SK-N-SH treated with all-trans-retinoic acid at 6 μM for 48 hours (cell line): Measurements from ENCODE around the gene CLK2.

Experiments
- ATAC-seq: fragments of 200-7000 bp; cut with Tn5 transposase; 3 replicates; pipeline ENCODE4 v1.9.1; 2020; ENCODE audit warnings: mild to moderate bottlenecking, moderate library complexity
- ARNTL ChIP-seq: fragments of 450-650 bp; formaldehyde crosslinking; IDR thresholded peaks from 2 replicates; pipeline ENCODE4 v1.5.0; 2020; ENCODE audit warnings: low read depth, mild to moderate bottlenecking, moderate library complexity, borderline replicate concordance
- BACH2 ChIP-seq: fragments of 250-450 bp; sonication (Bioruptor Pico); IDR thresholded peaks from 2 replicates; pipeline ENCODE4 v1.9.0; 2021; ENCODE audit warnings: mild to moderate bottlenecking, borderline replicate concordance
- CSDC2 ChIP-seq: fragments of 250-450 bp; sonication (Bioruptor Pico); IDR thresholded peaks from 2 replicates; pipeline ENCODE4 v1.5.0; 2020; ENCODE audit warnings: mild to moderate bottlenecking, moderate library complexity
- ESRRG ChIP-seq: fragments of 250-450 bp; sonication (Bioruptor Pico); IDR thresholded peaks from 2 replicates; pipeline ENCODE4 v1.6.1; 2021; ENCODE audit warnings: mild to moderate bottlenecking
- GLIS3 ChIP-seq: fragments of 250-450 bp; sonication (Bioruptor Pico); IDR thresholded peaks from 2 replicates; pipeline ENCODE4 v1.5.0; 2020; ENCODE audit warnings: mild to moderate bottlenecking, moderate library complexity
- ISL1 ChIP-seq: fragments of 250-450 bp; sonication (Bioruptor Pico); IDR thresholded peaks from 2 replicates; pipeline ENCODE4 v2.1.2; 2022; ENCODE audit warnings: mild to moderate bottlenecking, moderate library complexity
- OSR1 ChIP-seq: fragments of 250-450 bp; sonication (Bioruptor Pico); IDR thresholded peaks from 2 replicates; pipeline ENCODE4 v1.8.0; 2022; ENCODE audit warnings: moderate library complexity, mild to moderate bottlenecking, inconsistent platforms
- PPARA ChIP-seq: fragments of 250-450 bp; sonication (Bioruptor Pico); IDR thresholded peaks from 2 replicates; pipeline ENCODE4 v1.5.0; 2020; ENCODE audit warnings: mild to moderate bottlenecking, borderline replicate concordance
- RARB ChIP-seq: fragments of 250-450 bp; sonication (Bioruptor Pico); IDR thresholded peaks from 2 replicates; pipeline ENCODE4 v1.8.0; 2021; ENCODE audit warnings: mild to moderate bottlenecking, moderate library complexity
- SNAI2 ChIP-seq: fragments of 250-450 bp; sonication (Bioruptor Pico); IDR thresholded peaks from 2 replicates; pipeline ENCODE4 v1.5.0; 2020; ENCODE audit warnings: mild to moderate bottlenecking, moderate library complexity
- TCF4 ChIP-seq: fragments of 250-450 bp; sonication (Bioruptor Pico); IDR thresholded peaks from 2 replicates; pipeline ENCODE4 v1.8.0; 2021; ENCODE audit warnings: mild to moderate bottlenecking, moderate library complexity, borderline replicate concordance
- TOX ChIP-seq: fragments of 250-450 bp; sonication (Bioruptor Pico); IDR thresholded peaks from 2 replicates; pipeline ENCODE4 v1.8.0; 2021; ENCODE audit warnings: mild to moderate bottlenecking, moderate library complexity, borderline replicate concordance
- ZC3H10 ChIP-seq: fragments of 250-450 bp; sonication (Bioruptor Pico); IDR thresholded peaks from 2 replicates; pipeline ENCODE4 v1.5.1; 2021; ENCODE audit warnings: mild to moderate bottlenecking, moderate library complexity
- ZFP3 ChIP-seq: fragments of 250-450 bp; sonication (Bioruptor Pico); IDR thresholded peaks from 2 replicates; pipeline ENCODE4 v1.5.0; 2020; ENCODE audit warnings: mild to moderate bottlenecking, moderate library complexity
- ZFP30 ChIP-seq: fragments of 450-650 bp; formaldehyde crosslinking; IDR thresholded peaks from 2 replicates; pipeline ENCODE4 v1.5.0; 2022; ENCODE audit warnings: mild to moderate bottlenecking, moderate library complexity
- ZNF565 ChIP-seq: fragments of 450-650 bp; formaldehyde crosslinking; conservative IDR thresholded peaks from 2 replicates; pipeline ENCODE4 v1.5.0; 2020; ENCODE audit warnings: low read depth, mild to moderate bottlenecking, moderate library complexity
- ZNF70 ChIP-seq: fragments of 450-650 bp; formaldehyde crosslinking; IDR thresholded peaks from 2 replicates; pipeline ENCODE4 v1.5.0; 2020; ENCODE audit warnings: mild to moderate bottlenecking, moderate library complexity
- ZNF8 ChIP-seq: fragments of 450-650 bp; formaldehyde crosslinking; IDR thresholded peaks from 2 replicates; pipeline ENCODE4 v1.5.0; 2020; ENCODE audit warnings: mild to moderate bottlenecking, moderate library complexity
- TF ChIP-seq, protein P1 (sequence below): fragments of 250-450 bp; sonication (Bioruptor Pico); IDR thresholded peaks from 2 replicates; pipeline ENCODE4 v1.5.1; 2021; ENCODE audit warnings: mild to moderate bottlenecking, moderate library complexity
- TF ChIP-seq, protein P2 (sequence below): fragments of 250-450 bp; sonication (Bioruptor Pico); IDR thresholded peaks from 2 replicates; pipeline ENCODE4 v1.8.0; 2020; ENCODE audit warnings: mild to moderate bottlenecking, moderate library complexity, borderline replicate concordance
- TF ChIP-seq, protein P3 (sequence below): fragments of 250-450 bp; sonication (Bioruptor Pico); IDR thresholded peaks from 2 replicates; pipeline ENCODE4 v1.8.0; 2021; ENCODE audit warnings: low read depth, mild to moderate bottlenecking, moderate library complexity, borderline replicate concordance
- TF ChIP-seq, protein P4 (sequence below): fragments of 250-450 bp; sonication (Bioruptor Pico); IDR thresholded peaks from 2 replicates; pipeline ENCODE4 v1.5.0; 2020; ENCODE audit warnings: mild to moderate bottlenecking, moderate library complexity
- TF ChIP-seq, protein P5 (sequence below): fragments of 250-450 bp; sonication (Bioruptor Pico); IDR thresholded peaks from 2 replicates; pipeline ENCODE4 v1.5.1; 2020; ENCODE audit warnings: low read depth, mild to moderate bottlenecking, moderate library complexity

Gene CLK2

DNA sequence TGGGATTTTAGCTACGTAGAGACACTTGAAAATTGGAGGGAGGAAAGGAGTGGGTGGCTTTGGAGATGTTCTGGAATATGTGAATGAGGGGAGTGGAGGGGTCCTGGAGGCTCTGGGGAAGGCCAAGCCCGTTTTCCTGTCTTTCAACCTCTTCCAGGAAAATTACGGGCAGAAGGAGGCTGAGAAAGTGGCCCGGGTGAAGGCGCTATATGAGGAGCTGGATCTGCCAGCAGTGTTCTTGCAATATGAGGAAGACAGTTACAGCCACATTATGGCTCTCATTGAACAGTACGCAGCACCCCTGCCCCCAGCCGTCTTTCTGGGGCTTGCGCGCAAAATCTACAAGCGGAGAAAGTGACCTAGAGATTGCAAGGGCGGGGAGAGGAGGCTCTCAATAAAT, 46.9 kb upstream of the CLK2 start:
- TF ChIP-seq ESRRG (CRISPR knock-in tag): no peak
- no peak for TF ChIP-seq SNAI2 (CRISPR knock-in tag)
- no peak for TF ChIP-seq RARB (CRISPR knock-in tag)
- TF ChIP-seq, protein P1, sequence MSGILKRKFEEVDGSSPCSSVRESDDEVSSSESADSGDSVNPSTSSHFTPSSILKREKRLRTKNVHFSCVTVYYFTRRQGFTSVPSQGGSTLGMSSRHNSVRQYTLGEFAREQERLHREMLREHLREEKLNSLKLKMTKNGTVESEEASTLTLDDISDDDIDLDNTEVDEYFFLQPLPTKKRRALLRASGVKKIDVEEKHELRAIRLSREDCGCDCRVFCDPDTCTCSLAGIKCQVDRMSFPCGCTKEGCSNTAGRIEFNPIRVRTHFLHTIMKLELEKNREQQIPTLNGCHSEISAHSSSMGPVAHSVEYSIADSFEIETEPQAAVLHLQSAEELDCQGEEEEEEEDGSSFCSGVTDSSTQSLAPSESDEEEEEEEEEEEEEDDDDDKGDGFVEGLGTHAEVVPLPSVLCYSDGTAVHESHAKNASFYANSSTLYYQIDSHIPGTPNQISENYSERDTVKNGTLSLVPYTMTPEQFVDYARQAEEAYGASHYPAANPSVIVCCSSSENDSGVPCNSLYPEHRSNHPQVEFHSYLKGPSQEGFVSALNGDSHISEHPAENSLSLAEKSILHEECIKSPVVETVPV (CRISPR knock-in tag): no peak
- TF ChIP-seq TCF4 (CRISPR knock-in tag): no peak
- TF ChIP-seq, protein P2, sequence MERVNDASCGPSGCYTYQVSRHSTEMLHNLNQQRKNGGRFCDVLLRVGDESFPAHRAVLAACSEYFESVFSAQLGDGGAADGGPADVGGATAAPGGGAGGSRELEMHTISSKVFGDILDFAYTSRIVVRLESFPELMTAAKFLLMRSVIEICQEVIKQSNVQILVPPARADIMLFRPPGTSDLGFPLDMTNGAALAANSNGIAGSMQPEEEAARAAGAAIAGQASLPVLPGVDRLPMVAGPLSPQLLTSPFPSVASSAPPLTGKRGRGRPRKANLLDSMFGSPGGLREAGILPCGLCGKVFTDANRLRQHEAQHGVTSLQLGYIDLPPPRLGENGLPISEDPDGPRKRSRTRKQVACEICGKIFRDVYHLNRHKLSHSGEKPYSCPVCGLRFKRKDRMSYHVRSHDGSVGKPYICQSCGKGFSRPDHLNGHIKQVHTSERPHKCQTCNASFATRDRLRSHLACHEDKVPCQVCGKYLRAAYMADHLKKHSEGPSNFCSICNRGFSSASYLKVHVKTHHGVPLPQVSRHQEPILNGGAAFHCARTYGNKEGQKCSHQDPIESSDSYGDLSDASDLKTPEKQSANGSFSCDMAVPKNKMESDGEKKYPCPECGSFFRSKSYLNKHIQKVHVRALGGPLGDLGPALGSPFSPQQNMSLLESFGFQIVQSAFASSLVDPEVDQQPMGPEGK: no peak
- no peak for TF ChIP-seq GLIS3 (CRISPR knock-in tag)
- TF ChIP-seq ZNF70 (CRISPR knock-in tag): no peak
- TF ChIP-seq CSDC2 (CRISPR knock-in tag): no peak
- TF ChIP-seq, protein P3, sequence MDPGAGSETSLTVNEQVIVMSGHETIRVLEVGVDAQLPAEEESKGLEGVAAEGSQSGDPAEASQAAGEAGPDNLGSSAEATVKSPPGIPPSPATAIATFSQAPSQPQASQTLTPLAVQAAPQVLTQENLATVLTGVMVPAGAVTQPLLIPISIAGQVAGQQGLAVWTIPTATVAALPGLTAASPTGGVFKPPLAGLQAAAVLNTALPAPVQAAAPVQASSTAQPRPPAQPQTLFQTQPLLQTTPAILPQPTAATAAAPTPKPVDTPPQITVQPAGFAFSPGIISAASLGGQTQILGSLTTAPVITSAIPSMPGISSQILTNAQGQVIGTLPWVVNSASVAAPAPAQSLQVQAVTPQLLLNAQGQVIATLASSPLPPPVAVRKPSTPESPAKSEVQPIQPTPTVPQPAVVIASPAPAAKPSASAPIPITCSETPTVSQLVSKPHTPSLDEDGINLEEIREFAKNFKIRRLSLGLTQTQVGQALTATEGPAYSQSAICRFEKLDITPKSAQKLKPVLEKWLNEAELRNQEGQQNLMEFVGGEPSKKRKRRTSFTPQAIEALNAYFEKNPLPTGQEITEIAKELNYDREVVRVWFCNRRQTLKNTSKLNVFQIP (CRISPR knock-in tag): no peak
- no peak for TF ChIP-seq TOX (CRISPR knock-in tag)
- TF ChIP-seq, all 23 proteins: peak for 0

DNA sequence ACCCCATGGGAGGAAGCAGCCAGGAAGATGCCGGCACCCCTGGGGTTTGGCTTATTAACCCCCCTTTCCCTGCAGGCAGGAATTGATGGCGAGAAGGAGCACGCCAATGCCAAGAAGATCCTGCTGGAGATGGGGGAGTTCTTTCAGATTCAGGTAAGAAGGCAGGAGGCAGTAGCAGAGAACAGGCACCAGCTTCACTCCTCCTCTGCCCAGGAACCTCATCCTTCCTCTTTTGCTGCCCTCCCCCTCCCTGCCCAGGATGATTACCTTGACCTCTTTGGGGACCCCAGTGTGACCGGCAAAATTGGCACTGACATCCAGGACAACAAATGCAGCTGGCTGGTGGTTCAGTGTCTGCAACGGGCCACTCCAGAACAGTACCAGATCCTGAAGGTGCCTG, 46.2 kb upstream of the CLK2 start:
- ATAC-seq: no peak
- no peak for TF ChIP-seq ZNF565 (CRISPR knock-in tag)
- TF ChIP-seq, protein P4, sequence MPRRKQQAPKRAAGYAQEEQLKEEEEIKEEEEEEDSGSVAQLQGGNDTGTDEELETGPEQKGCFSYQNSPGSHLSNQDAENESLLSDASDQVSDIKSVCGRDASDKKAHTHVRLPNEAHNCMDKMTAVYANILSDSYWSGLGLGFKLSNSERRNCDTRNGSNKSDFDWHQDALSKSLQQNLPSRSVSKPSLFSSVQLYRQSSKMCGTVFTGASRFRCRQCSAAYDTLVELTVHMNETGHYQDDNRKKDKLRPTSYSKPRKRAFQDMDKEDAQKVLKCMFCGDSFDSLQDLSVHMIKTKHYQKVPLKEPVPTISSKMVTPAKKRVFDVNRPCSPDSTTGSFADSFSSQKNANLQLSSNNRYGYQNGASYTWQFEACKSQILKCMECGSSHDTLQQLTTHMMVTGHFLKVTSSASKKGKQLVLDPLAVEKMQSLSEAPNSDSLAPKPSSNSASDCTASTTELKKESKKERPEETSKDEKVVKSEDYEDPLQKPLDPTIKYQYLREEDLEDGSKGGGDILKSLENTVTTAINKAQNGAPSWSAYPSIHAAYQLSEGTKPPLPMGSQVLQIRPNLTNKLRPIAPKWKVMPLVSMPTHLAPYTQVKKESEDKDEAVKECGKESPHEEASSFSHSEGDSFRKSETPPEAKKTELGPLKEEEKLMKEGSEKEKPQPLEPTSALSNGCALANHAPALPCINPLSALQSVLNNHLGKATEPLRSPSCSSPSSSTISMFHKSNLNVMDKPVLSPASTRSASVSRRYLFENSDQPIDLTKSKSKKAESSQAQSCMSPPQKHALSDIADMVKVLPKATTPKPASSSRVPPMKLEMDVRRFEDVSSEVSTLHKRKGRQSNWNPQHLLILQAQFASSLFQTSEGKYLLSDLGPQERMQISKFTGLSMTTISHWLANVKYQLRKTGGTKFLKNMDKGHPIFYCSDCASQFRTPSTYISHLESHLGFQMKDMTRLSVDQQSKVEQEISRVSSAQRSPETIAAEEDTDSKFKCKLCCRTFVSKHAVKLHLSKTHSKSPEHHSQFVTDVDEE: no peak
- TF ChIP-seq ZNF70 (CRISPR knock-in tag): no peak

More for the DNA sequence above, 46.9 kb upstream of the CLK2 start:
- ATAC-seq: no peak

DNA sequence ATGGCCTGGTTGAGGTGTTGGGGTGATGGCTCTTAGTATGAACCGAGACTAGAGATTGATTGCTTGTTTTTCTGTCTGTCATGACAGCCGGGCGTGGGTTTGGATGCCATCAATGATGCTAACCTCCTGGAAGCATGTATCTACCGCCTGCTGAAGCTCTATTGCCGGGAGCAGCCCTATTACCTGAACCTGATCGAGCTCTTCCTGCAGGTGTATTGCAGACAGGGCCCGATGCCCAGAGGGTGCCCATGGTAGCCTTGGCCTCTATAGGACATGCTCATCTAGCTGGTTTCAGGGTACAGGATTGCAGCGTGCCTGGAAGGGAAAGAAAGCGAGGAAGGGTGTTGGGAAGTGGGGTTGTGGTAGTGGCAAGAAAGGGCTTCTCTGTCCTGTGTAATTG, 44.8 kb upstream of the CLK2 start:
- TF ChIP-seq ZFP30 (CRISPR knock-in tag) (no peak), ZNF8 (CRISPR knock-in tag) (no peak), ESRRG (CRISPR knock-in tag) (no peak), ZFP3 (CRISPR knock-in tag) (no peak), CSDC2 (CRISPR knock-in tag) (no peak), OSR1 (CRISPR knock-in tag) (no peak), BACH2 (no peak), ARNTL (CRISPR knock-in tag) (no peak), ZNF70 (CRISPR knock-in tag) (no peak), ZC3H10 (CRISPR knock-in tag) (no peak), SNAI2 (CRISPR knock-in tag) (no peak), ISL1 (CRISPR knock-in tag) (no peak), ZNF565 (CRISPR knock-in tag) (no peak), PPARA (no peak), TOX (CRISPR knock-in tag) (no peak)
- TF ChIP-seq, protein P1 (CRISPR knock-in tag): no peak
- TF ChIP-seq, protein P3 (CRISPR knock-in tag): no peak
- TF ChIP-seq, protein P2: no peak
- TF ChIP-seq, protein P5, sequence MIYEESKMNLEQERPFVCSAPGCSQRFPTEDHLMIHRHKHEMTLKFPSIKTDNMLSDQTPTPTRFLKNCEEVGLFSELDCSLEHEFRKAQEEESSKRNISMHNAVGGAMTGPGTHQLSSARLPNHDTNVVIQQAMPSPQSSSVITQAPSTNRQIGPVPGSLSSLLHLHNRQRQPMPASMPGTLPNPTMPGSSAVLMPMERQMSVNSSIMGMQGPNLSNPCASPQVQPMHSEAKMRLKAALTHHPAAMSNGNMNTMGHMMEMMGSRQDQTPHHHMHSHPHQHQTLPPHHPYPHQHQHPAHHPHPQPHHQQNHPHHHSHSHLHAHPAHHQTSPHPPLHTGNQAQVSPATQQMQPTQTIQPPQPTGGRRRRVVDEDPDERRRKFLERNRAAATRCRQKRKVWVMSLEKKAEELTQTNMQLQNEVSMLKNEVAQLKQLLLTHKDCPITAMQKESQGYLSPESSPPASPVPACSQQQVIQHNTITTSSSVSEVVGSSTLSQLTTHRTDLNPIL (CRISPR knock-in tag): no peak
- no peak for ATAC-seq
